CD4-positive, alpha-beta T cell treated with Interleukin-6 for 4 hours (primary cell): ENCODE measurements around the gene PDCD6IP.

Experiments used
- DNase-seq: peaks from one replicate; pipeline ENCODE4 v3.0.0-alpha.2; 2020; ENCODE audit warnings: mixed read lengths

The PDCD6IP gene

GRCh38 chr3:33897306-33897705, 98.9 kb downstream of the PDCD6IP start:
- no peak for DNase-seq

GRCh38 chr3:33898901-33899300, 100.5 kb downstream of the PDCD6IP start:
- no peak for DNase-seq

GRCh38 chr3:33900440-33900808, 102.0 kb downstream of the PDCD6IP start:
- no peak for DNase-seq

DNA sequence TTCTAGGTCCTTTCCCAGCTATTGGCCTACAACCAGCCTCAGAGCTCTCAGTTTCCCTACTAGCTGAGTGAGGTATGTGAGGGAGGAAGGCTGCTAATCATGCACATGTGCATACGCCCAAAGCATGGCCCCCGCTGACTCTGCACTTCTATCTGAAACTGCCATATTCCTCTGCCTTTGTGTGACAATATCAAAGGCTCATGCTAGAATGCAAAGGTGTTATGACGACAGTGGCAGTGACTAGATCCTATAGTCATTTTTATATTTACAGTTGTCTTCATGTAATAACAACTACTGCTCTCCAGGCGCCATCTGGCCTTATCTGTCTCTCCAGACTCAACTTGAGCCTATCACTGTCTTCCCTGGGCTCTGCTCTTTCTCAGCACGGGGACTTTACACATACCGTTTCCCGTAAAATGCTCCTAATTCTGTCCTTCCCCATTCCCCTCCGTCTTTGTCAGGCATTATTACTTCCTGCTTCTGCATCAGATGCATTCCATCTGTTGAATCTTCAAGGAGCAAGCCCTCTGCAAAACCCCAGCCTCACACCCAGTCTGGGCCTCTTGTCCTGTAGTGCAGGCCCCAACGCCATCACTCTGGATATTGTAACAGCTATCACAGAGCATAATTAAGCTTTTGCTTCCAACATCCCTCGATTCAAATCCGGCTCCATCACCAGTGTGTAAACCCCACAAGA, 102.5 kb downstream of the PDCD6IP start:
- DNase-seq: no peak

- no peak for DNase-seq
Measured at GRCh38 chr3:33901862-33902563, 103.6 kb downstream of the PDCD6IP start.

- DNase-seq: no peak
Measured at GRCh38 chr3:33904730-33905129, 106.3 kb downstream of the PDCD6IP start.

- DNase-seq: no peak
Measured at GRCh38 chr3:33908250-33908851, 109.9 kb downstream of the PDCD6IP start.

DNA sequence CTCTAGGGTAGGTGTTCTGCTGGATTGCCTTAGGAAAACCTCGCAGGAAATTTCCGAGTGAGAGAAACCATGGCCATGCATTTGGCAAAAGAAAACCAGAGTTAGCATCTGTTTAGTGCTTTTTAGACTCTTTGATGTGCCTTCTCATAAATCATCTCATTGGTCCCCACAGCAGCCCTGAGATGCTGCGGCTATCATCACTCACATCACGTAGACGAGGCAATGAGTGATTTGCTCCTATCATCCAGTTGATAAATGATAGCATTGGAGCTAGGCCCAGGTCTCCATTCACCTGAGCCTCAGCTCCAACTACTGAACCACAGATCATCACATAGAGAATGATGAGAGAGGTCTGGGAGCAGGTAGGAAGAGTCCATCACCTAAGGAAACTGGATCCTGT, 111.1 kb downstream of the PDCD6IP start:
- no peak for DNase-seq

DNA sequence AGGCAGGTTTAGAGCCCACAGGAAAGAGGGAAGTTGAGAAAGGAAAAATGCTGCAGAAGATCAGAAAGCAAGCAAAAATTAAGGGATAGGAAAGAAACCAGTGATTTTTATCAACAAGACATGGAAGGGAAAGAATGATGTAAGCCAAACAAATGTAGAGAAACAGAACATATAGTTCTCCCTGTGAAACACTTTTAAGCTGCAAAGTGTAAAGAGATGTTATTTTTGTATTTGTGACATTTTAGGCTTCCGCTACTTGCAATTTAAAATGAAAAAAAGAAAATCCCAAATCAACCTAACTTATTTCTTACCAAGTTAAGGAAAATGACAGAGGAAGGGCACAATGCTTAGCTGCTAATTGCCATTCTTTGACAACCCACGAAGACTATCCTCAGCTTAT, 111.6 kb downstream of the PDCD6IP start:
- DNase-seq: no peak

DNA sequence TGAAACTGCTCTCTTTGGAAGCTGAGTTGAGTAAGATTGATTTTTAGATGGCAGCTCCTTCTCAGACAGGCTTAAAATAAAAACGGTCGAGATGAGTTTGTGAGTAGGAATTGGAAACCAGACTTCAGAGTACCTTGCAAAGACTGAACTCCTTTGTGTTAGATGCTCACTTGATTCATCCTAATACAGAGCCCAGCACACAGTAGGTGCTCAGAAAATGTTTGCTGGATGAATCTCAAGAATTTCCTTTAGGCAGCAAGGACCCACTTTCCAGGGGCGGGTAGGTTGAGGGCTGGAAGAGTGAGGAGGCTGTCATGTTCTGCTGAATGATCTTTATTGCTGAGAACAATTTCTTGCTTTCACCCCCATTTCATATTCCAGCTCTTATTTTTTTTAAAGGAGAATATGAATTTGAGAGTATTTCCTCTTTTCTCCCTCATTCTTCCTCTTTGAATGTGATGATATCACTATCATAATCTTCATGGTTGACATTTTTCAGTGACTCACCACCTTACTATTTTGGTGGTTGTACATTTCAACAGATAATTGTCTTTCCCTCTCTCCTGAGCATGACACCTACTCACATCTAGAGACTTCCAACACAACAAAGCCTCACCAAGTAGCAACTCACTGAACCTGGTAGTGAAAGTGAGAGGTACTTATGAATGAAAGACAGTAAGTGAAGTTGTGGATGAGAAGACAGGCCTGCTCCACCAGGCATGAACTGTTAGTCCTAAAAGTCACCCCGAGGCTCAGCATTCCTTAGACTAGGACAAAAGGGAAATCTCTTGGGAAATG, 113.3 kb downstream of the PDCD6IP start:
- no peak for DNase-seq

DNA sequence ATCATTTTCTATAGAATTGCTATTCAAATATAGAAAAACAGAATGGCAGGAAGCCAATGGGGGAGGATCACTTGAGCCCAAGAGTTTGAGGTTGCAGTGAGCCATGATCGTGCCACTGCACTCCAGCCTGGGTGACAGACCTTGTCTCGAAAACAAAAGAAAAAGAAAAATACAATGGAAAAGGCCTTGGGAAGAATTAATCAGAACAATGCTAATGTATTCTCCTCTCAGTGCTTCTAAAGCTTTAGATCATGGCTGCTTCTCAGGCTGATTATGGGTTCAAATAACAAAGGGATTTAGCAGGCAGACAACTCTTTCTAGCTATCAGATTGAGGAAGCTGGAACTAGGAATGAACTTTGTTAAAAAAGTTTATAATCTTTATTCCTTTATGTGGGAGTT, 115.8 kb downstream of the PDCD6IP start:
- no peak for DNase-seq

- no peak for DNase-seq
Measured at GRCh38 chr3:33914731-33915379, 116.4 kb downstream of the PDCD6IP start.

GRCh38 chr3:33915796-33916546, 117.5 kb downstream of the PDCD6IP start:
- no peak for DNase-seq

DNA sequence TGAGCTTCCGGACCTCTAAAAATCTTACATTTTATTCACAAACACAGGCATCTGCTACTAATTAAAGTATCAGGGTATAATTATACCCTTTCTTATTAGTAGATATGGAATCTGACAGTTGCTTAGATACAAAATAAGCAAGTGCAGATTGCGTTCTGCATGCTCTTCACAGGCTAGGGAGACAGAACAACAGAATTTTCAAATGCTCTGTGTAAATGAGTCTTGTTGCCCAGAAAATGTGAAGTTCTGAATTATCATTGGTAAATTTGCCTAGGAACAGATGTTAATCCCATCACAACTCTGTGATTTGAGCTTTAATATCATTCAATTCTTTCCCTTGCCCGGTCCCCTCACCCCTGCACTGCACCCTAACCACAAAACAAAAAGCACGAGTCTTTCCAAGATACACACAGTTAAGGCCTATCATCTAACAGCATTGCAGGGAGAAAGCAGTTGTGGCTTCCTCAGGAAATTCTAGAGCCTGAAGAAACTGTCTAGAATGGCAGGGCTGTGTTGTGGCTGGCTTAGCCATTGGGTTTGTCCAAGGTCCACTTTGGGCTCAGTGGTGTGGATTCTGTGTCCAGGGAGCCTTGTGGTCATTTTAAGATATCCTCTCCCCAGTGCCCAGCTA, 119.8 kb downstream of the PDCD6IP start:
- DNase-seq: no peak
